GM21526 (cell line): ENCODE data around the gene NDST1.
A peak's percentile ranks its signal among the peaks of the same experiment; 100 is the strongest.

Source experiments
- ATAC-seq: cut with Tn5 transposase; IDR thresholded peaks from one replicate; pipeline ENCODE4 v1.9.1; 2021; ENCODE audit warnings: moderate library complexity; ENCODE audit not compliant: unreplicated experiment, low FRiP score

The NDST1 gene

GRCh38 chr5:150488519-150489359 is 19.2 kb upstream of the NDST1 start:
- ATAC-seq, result no peak

GRCh38 chr5:150489360-150490295 is 18.3 kb upstream of the NDST1 start:
- ATAC-seq, result peak; percentile 87

DNA sequence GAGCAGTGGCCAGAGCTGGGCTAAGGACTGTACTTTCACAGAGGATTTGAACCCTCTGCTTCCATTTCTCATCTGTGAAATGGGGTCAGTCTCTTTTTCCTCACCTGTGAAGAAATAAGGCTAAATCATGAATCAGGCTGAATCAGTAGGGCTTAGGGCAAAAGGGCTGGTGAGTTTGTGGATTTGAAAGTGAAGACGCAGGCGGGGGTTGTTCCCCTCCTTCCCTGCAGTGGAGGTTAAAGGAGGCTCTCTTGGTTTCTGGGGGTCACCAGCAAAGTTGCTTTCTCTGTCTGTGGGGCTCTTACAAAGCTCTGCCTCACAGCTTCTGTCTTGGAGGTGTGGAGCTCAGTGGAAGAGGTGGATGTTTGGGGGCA is 17.6 kb upstream of the NDST1 start:
- ATAC-seq, result no peak

- ATAC-seq, result no peak
These were observed 17.2 kb upstream of the NDST1 start for GRCh38 chr5:150490754-150491153.

- no peak for ATAC-seq
These were observed 16.1 kb upstream of the NDST1 start for GRCh38 chr5:150491876-150492275.

DNA sequence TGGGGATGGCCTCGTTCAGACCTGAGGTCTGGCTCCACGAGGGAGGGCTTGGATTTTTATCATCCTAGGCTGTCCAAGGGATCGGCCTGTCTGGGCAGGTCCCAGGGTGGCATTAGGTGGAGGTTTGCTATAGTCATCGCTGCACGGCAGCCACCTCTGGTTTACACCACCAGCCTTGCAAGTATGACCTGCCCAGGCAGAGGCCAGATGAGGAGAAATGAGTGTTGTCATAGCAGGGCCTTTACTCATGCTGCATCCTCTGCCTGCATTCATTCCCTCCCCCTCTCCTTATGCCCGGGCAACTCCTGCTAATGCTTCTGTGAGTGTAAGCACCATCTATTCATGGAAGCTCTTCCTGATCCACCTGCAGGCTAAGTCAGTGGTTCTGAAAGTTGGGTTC is 15.3 kb upstream of the NDST1 start:
- ATAC-seq, result no peak

DNA sequence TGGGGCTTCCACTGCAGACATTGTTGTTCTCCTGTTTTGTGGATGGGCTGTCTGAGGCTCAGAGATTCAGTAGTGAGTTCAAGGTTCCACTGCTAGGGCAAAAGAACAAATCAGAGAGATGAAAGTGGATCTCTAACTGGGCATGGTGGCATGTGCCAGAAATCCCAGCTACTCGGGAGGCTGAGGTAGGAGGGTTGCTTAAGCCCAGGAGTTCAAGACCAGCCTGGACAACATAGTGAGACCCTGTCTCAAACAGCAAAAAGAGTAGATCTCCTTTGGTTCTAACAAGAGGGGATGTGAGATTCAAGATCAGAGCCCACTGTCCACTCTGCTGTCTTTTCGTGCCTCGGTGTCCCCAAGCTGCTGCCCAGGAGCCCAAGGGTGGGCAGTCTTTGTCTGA is 11.8 kb upstream of the NDST1 start:
- no peak for ATAC-seq

DNA sequence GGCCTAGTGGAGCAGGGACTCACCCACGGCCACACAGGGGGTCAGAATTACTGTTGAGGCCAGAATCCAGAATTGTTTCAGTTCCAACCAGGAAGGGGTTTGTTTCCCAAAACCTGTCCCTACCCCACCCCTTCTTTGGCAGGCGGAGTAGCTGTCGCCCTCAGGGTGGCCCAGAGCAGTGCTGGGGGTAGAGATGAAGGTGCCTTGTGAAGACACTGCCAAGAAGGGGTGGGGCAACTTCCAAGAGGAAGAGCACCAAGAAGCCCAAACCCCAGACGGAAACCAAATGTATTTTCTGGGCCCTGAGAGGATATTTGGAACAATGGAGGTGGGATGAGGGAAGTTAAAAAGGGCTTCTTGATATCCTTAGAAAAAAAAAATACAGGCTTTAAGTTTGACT is 11.4 kb upstream of the NDST1 start:
- no peak for ATAC-seq

DNA sequence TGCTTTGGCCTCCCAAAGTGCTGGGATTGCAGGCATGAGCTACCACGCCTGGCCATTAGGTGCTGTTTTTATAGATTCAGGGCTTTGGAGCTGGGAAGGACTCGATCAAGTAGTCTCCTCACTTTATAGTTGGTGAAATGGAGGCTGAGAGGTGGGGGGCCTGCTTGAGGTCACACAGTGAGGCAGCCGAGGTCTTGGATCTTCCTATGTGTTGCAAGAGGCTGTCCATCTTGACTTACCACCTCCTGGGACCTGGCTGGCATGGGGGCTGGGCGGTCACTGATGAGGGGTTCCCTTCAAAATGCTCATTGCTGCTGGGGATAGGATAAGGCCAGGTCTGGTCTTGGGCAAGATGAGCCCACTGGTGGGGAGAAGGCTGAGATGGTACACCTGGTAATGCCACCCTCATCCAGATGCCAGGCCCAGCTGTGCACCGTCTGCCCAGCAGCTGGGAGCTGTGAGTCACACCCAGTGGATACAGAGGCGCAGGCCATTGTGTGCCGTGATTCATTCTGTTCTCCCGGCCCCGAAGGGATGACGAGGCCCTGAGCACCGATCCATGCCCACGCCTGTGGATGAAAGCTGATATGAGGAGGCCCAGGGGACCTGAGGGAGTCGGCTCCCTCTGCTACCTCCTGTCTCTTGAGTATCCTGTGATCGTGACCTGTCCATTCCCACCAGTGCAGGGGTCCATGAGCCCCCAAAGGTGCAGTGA is 10.5 kb upstream of the NDST1 start:
- no peak for ATAC-seq

- ATAC-seq, result no peak
These were observed 10.0 kb upstream of the NDST1 start for GRCh38 chr5:150497989-150498317.

DNA sequence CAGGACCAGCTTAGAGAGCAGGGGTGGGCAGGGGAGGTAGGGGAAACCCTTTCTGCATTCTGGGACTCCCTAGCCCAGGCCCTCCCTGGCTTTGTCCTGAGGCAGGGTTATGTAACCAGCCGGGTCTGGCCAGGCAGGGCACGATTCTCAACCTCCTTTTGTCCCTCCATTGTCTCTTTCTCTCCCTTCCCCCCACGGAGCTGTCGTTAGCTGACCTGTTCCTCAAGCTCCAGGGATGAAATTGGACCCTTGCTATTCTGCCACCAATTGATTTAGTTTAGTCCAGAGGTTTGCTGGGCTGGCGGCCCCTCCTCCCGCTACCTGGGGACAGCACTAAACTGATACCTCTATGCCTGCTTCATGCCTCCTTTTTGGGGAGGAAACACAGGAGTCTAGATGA is 9.4 kb upstream of the NDST1 start:
- ATAC-seq, result no peak

DNA sequence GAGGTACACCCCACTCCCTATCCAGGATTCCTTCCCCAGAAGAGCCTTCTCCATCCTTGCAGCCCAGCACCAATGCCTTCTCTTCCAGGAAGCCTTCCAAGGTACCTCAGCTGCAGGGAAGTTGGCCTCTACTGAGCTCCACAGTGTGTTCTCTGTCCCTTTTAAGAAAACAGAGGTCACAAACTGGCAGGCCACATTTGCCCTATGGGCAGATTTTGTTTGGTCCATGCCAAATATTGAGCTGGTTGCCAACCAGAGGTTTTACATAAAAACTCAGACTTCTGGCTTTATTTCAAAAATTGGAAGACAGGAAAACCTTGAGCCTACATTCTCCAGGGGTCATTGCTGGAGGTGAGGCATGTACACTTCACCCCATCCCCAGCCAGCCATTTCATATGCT is 9.0 kb upstream of the NDST1 start:
- ATAC-seq, result no peak

GRCh38 chr5:150499437-150499956 is 8.4 kb upstream of the NDST1 start:
- no peak for ATAC-seq

- no peak for ATAC-seq
These were observed 7.5 kb upstream of the NDST1 start for GRCh38 chr5:150500328-150500841.

DNA sequence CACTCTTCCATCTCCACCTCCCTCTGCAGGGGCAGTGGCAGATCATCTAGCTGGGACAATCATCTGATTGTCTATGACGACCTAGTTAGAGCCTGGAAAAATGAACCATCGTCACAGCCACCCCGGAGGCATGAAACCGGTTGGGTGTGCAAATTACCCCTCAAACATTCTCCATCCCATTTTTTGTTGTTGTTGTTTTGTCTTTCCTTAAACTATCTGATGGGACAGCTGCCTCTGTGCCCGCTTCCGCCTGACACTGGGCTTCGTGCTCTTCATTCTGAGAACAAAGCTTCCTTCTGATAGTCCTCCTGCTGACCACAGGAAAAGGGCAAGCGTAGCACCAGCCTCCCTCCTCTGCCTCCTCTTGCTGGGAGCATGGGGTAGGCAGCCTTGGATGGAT is 7.0 kb upstream of the NDST1 start:
- no peak for ATAC-seq

DNA sequence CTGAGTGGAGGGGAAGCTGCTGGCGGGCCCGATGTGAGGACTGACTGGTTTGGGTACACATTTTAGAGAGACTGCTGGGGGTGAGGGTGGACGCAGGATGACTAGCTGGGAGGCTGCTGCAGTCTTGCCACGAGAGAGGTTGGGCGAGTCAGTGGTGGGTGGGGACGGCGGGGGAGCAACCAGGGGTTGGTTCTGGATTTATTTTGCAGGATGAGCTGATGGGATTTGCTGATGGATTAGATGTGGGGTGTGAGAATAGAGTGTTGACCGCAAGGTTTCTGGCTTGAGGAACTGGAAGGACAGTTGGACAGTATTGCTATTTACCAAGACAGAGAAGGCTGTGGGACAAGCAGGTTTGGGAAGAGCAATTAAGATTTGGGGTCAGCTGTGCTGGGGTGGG is 5.8 kb upstream of the NDST1 start:
- no peak for ATAC-seq

GRCh38 chr5:150502847-150503246 is 5.1 kb upstream of the NDST1 start:
- ATAC-seq, result no peak

DNA sequence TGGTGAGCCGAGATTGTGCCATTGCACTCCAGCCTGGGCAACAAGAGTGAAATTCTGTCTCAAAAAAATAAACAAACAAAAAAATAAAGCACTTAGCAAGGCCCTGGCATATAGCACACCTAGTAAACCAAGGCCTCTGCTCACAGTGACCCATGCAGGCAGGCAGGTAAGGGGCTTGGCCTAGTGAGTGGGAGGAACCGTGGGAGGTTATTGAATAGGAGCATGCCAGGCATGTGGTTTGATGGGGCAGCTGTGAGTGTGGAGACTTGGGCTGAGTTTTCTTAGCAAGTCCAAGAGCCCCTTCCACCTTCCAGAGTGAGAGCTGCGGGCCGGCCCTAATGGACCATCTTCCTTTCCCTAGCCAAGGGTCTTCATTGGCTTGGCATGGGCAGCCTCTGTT is 4.5 kb upstream of the NDST1 start:
- ATAC-seq, result no peak

GRCh38 chr5:150503977-150504620 is 3.8 kb upstream of the NDST1 start:
- ATAC-seq, result no peak

DNA sequence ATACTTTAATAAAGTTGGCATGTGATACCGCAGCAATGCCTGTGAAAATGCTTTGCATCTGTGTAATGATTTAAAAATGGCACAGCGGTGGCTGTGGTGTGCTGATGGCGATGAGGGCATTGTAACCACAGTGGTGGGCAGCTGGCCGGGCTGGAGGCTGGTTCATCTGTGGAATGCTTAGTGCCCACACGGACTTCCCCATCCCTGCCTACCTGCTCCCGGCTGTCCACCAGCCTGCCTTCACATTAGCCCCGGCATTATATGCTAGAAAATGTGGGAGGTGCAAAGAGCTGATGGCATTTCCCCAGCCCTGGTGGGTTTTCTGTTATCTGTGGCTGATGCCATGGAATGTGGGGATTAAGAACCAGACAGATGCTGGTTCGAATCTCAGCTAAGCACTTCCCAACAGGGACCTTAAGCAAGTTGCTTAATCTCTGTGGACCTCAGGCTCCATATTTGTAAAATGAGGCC is 2.9 kb upstream of the NDST1 start:
- ATAC-seq, result no peak
